Liver (tissue), 9 donors: ENCODE results near the gene FCER1A. TPM values are rescaled to one million over a fixed set of nuclear protein-coding genes. Genes with fewer than 3 reads are reported as not detected.

Experiments
- DNase-seq: peaks from one replicate; pipeline ENCODE4 v3.0.0-alpha.2; 2017; ENCODE audit warnings: low spot score
- H3K27ac ChIP-seq, 2 donors: one replicate each; pipeline ENCODE4 v1.7.0; 2013; ENCODE audit warnings: inconsistent platforms in 2 of 2, low read length in 2 of 2, control low read depth in 1 of 2, low read depth in 1 of 2, mild to moderate bottlenecking in 1 of 2
- H3K27me3 ChIP-seq, 4 donors: one replicate each; pipeline versions ENCODE4 v1.6.1 to v1.7.0; 2013; ENCODE audit warnings: low read length in 3 of 4, inconsistent platforms in 1 of 4, mild to moderate bottlenecking in 1 of 4, moderate library complexity in 1 of 4; ENCODE audit not compliant: control insufficient read depth in 4 of 4, insufficient read depth in 4 of 4
- H3K36me3 ChIP-seq, 4 donors: one replicate each; pipeline versions ENCODE4 v1.6.1 to v1.7.0; 2013; ENCODE audit warnings: low read length in 3 of 4, mild to moderate bottlenecking in 3 of 4, low read depth in 1 of 4, moderate library complexity in 1 of 4; ENCODE audit not compliant: control insufficient read depth in 4 of 4, insufficient read depth in 3 of 4
- H3K4me1 ChIP-seq, 4 donors: one replicate each; pipeline versions ENCODE4 v1.6.1 to v1.7.0; 2013; ENCODE audit warnings: low read length in 3 of 4, mild to moderate bottlenecking in 3 of 4, moderate library complexity in 1 of 4; ENCODE audit not compliant: control insufficient read depth in 4 of 4, insufficient read depth in 4 of 4
- H3K4me3 ChIP-seq, 3 donors: one replicate each; pipeline versions ENCODE4 v1.6.1 to v1.7.0; 2013; ENCODE audit warnings: low read length in 3 of 3, control low read depth in 1 of 3, low read depth in 1 of 3, mild to moderate bottlenecking in 1 of 3
- H3K9ac ChIP-seq, 2 donors: one replicate each; pipeline ENCODE4 v1.7.0; 2013; ENCODE audit warnings: low read length in 2 of 2, mild to moderate bottlenecking in 2 of 2, moderate library complexity in 2 of 2, control low read depth in 1 of 2, low read depth in 1 of 2
- H3K9me3 ChIP-seq, 4 donors: one replicate each; pipeline versions ENCODE4 v1.6.1 to v1.7.0; 2013; ENCODE audit warnings: low read length in 3 of 4; ENCODE audit not compliant: control insufficient read depth in 4 of 4
- ATF3 ChIP-seq: IDR thresholded peaks from 2 replicates; pipeline ENCODE4 v1.6.1; 2016; ENCODE audit warnings: antibody characterized with exemption
- CTCF ChIP-seq: fragments of 150-350 bp; IDR thresholded peaks from 2 replicates; pipeline ENCODE4 v1.5.1; 2017; ENCODE audit warnings: improper control_type of control experiment, low read depth, low read length; ENCODE audit not compliant: missing input control
- FOXA1 ChIP-seq: IDR thresholded peaks from 2 replicates; pipeline ENCODE4 v1.6.1; 2016; ENCODE audit warnings: antibody characterized with exemption
- FOXA2 ChIP-seq: IDR thresholded peaks from 2 replicates; pipeline ENCODE4 v1.6.1; 2016; ENCODE audit warnings: antibody characterized with exemption
- HNF4G ChIP-seq: IDR thresholded peaks from 2 replicates; pipeline ENCODE4 v1.6.1; 2016; ENCODE audit warnings: antibody characterized with exemption
- JUND ChIP-seq, 2 donors: IDR thresholded peaks; 2 replicates each; pipeline ENCODE4 v1.6.1; 2016; ENCODE audit warnings: antibody characterized with exemption in 2 of 2
- NR2F2 ChIP-seq: IDR thresholded peaks from 2 replicates; pipeline ENCODE4 v1.6.1; 2016; ENCODE audit warnings: antibody characterized with exemption
- REST ChIP-seq: IDR thresholded peaks from 2 replicates; pipeline ENCODE4 v1.6.1; 2016; ENCODE audit warnings: antibody characterized with exemption, mild to moderate bottlenecking
- RXRA ChIP-seq, 2 donors: IDR thresholded peaks; 2 replicates each; pipeline ENCODE4 v1.6.1; 2017 to 2018; ENCODE audit warnings: antibody characterized with exemption in 2 of 2, mild to moderate bottlenecking in 1 of 2
- SP1 ChIP-seq: IDR thresholded peaks from 2 replicates; pipeline ENCODE4 v1.6.1; 2018; ENCODE audit warnings: antibody characterized with exemption, mild to moderate bottlenecking
- YY1 ChIP-seq: IDR thresholded peaks from 2 replicates; pipeline ENCODE4 v1.6.1; 2016; ENCODE audit warnings: antibody characterized with exemption, mild to moderate bottlenecking
- ZBTB33 ChIP-seq: IDR thresholded peaks from 2 replicates; pipeline ENCODE4 v1.6.1; 2016; ENCODE audit warnings: antibody characterized with exemption
- WGBS: extraction: QIAGEN DNeasy Blood & Tissue Kit; methylation state at CpG from one replicate; pipeline ENCODE4 v1.1.7; 2013; 5-methylcytosine and 5-hydroxymethylcytosine counted together
- polyA plus RNA-seq, 2 donors: library from polyadenylated mRNA; stranded (reverse) in 1 of 2; unstranded in 1 of 2; fragments of 200-250 nt in 1 of 2; fragments of >200 nt in 1 of 2; fragmentation: Nextera tagmentation in 1 of 2; extraction: Ambion mirVana in 1 of 2; gene quantifications; one replicate each; pipeline versions ENCODE4 v1.2.1 to v1.2.3, GENCODE V29; 2013 to 2015
- total RNA-seq, 2 donors: library from RNA; depleted of rRNA; stranded (reverse); fragments of >200 nt; gene quantifications; one replicate each; pipeline ENCODE4 v1.2.3, GENCODE V29; 2014
- donor health status: healthy.
- donor health status: healthy.
- donor health status: healthy.
- donor health status: healthy.
- donor health status: healthy.

The FCER1A gene
- total and polyA plus RNA-seq, 4 donors = 0.08 to 3.5 (median 0.48) TPM; not detected in 1

GRCh38 chr1:159261311-159261710 is 40.8 kb upstream of the FCER1A start:
- no peaks in the 10 kb centered on the region for H3K27me3 ChIP-seq
- H3K4me3 ChIP-seq = no peak overlapping the region
- no peak overlapping the region for H3K9ac ChIP-seq
- no peak for TF ChIP-seq NR2F2
- TF ChIP-seq ATF3 = no peak
- TF ChIP-seq JUND (IDR thresholded peaks at IDR 0.05) = no peak
- TF ChIP-seq HNF4G = no peak
- no peak for TF ChIP-seq SP1
- TF ChIP-seq YY1 = no peak
- no peak for TF ChIP-seq CTCF
- H3K4me1 ChIP-seq = no peaks in the 10 kb centered on the region
- peaks cover 0 to under 1% (median 0%) of the 10 kb centered on the region in 4 donors for H3K9me3 ChIP-seq
- H3K36me3 ChIP-seq = no peaks in the 10 kb centered on the region
- no peak overlapping the region for H3K27ac ChIP-seq
- DNase-seq = no peak

GRCh38 chr1:159261721-159262494 is 40.2 kb upstream of the FCER1A start:
- H3K27ac ChIP-seq = no peak overlapping the region
- no peaks in the 10 kb centered on the region for H3K36me3 ChIP-seq
- no peaks in the 10 kb centered on the region for H3K4me1 ChIP-seq
- no peak for DNase-seq
- no peaks in the 10 kb centered on the region for H3K9me3 ChIP-seq
- no peaks in the 10 kb centered on the region for H3K27me3 ChIP-seq
- no peak overlapping the region for H3K4me3 ChIP-seq
- H3K9ac ChIP-seq = no peak overlapping the region
- WGBS = 89% methylated on average over 2 of the region's 2 CpGs
- TF ChIP-seq FOXA1 = no peak
- no peak for TF ChIP-seq RXRA (IDR thresholded peaks at IDR 0.05)
- no peak for TF ChIP-seq REST
- no peak for TF ChIP-seq FOXA2
- no peak for TF ChIP-seq ZBTB33
